HG02852 (cell line): ENCODE data around the gene LAMA3.

Experiments used
- ATAC-seq: cut with Tn5 transposase; IDR thresholded peaks from one replicate; pipeline ENCODE4 v1.9.1; 2021; ENCODE audit warnings: mild to moderate bottlenecking, moderate library complexity; ENCODE audit not compliant: unreplicated experiment

LAMA3 gene

GRCh38 chr18:23761941-23762340 is 72.7 kb downstream of the LAMA3 start:
- ATAC-seq: no peak

GRCh38 chr18:23763343-23763742 is 74.1 kb downstream of the LAMA3 start:
- no peak for ATAC-seq

GRCh38 chr18:23765931-23766330 is 76.7 kb downstream of the LAMA3 start:
- no peak for ATAC-seq

- no peak for ATAC-seq
These were observed 83.2 kb downstream of the LAMA3 start for GRCh38 chr18:23772327-23773024.

- no peak for ATAC-seq
These were observed 87.1 kb downstream of the LAMA3 start for GRCh38 chr18:23776306-23776705.

GRCh38 chr18:23778828-23779227 is 89.6 kb downstream of the LAMA3 start:
- ATAC-seq: no peak

- no peak for ATAC-seq
These were observed 90.5 kb downstream of the LAMA3 start for GRCh38 chr18:23779696-23780303.

GRCh38 chr18:23784832-23785245 is 95.6 kb downstream of the LAMA3 start:
- ATAC-seq: no peak

GRCh38 chr18:23793051-23793450 is 103.8 kb downstream of the LAMA3 start:
- ATAC-seq: no peak

GRCh38 chr18:23793985-23794867 is 105.0 kb downstream of the LAMA3 start:
- ATAC-seq: no peak

- no peak for ATAC-seq
These were observed 109.0 kb downstream of the LAMA3 start for GRCh38 chr18:23798249-23798648.

GRCh38 chr18:23798824-23799223 is 109.6 kb downstream of the LAMA3 start:
- no peak for ATAC-seq

- no peak for ATAC-seq
These were observed 110.3 kb downstream of the LAMA3 start for GRCh38 chr18:23799540-23799939.

GRCh38 chr18:23800902-23801301 is 111.6 kb downstream of the LAMA3 start:
- no peak for ATAC-seq

- ATAC-seq: no peak
These were observed 113.6 kb downstream of the LAMA3 start for GRCh38 chr18:23802817-23803216.

- ATAC-seq: no peak
These were observed 114.5 kb downstream of the LAMA3 start for GRCh38 chr18:23803755-23804154.

GRCh38 chr18:23805898-23806297 is 116.6 kb downstream of the LAMA3 start:
- no peak for ATAC-seq

GRCh38 chr18:23809415-23809814 is 120.2 kb downstream of the LAMA3 start:
- ATAC-seq: no peak

- ATAC-seq: peak; percentile 83
These were observed 121.1 kb downstream of the LAMA3 start for GRCh38 chr18:23810396-23810795.

GRCh38 chr18:23811176-23811575 is 121.9 kb downstream of the LAMA3 start:
- ATAC-seq: no peak

GRCh38 chr18:23812546-23813440 is 123.5 kb downstream of the LAMA3 start:
- ATAC-seq: no peak
